ENCODE data around the gene ERBB4.

Gene ERBB4

DNA sequence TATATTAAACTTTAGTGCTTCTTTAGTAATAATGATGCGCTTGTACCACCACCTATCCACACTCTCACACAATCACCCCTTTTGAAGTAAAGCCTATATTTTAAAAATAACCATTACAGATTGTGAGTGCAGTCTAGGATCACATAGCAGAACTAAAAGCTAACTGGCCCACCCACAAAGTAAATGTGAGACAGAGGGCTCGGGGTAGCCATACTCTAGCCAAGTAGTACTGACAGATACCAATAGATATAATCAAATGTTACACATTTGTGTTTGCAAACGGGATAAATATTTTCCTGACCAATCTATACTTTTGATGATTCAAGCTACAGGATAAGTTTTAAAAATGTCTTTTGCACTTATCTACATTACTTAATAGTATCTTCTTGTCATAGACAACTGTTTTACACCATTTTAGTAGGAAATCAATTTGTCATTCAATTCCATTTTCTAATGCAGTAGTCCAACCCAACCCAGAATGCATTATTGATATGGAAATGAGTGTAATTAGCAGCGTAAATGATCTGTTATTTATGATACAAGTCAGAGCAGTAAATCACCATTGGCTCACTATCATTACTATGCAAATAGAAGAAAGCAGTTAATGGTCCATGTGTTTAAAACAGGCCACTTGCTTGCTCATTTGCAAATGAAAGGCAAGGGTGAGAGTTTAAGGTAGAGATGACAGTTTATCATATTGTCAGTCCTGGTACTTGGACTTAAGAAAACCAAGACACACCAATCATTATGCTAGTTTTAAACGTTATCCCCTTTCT, 111.8 kb downstream of the ERBB4 start:
- H3K9ac ChIP-seq, result no peak overlapping the region
- no peaks in the 10 kb centered on the region for H3K36me3 ChIP-seq (ENCODE audit: control insufficient read depth, insufficient read depth, low read length)
- H3K9me3 ChIP-seq (ENCODE audit: control insufficient read depth, low read length), result no peaks in the 10 kb centered on the region
- no peak overlapping the region for H3K4me3 ChIP-seq (ENCODE audit: low read depth, low read length)
- H2AFZ ChIP-seq, result no peak overlapping the region
- no peak overlapping the region for H3K4me2 ChIP-seq (ENCODE audit: low read length)
- H3K27ac ChIP-seq, result no peak overlapping the region
- no peaks in the 10 kb centered on the region for H3K79me2 ChIP-seq
- no peaks in the 10 kb centered on the region for H3K27me3 ChIP-seq (ENCODE audit: control insufficient read depth, insufficient read depth, low read length)
- no peak for TF ChIP-seq CTCF (IDR thresholded peaks at IDR 0.05)
- no peaks in the 10 kb centered on the region for H3K4me1 ChIP-seq

GRCh38 chr2:212424082-212424481, 114.5 kb downstream of the ERBB4 start:
- Histone ChIP-seq H3K9me3 (ENCODE audit: control insufficient read depth, low read length) (no peaks in the 10 kb centered on the region), H3K36me3 (ENCODE audit: control insufficient read depth, insufficient read depth, low read length) (no peaks in the 10 kb centered on the region), H3K4me1 (no peaks in the 10 kb centered on the region), H3K9ac (no peak overlapping the region), H3K27me3 (ENCODE audit: control insufficient read depth, insufficient read depth, low read length) (no peaks in the 10 kb centered on the region), H3K27ac (no peak overlapping the region), H3K4me3 (ENCODE audit: low read depth, low read length) (no peak overlapping the region), H2AFZ (no peak overlapping the region), H3K4me2 (ENCODE audit: low read length) (no peak overlapping the region), H3K79me2 (no peaks in the 10 kb centered on the region)
- TF ChIP-seq CTCF (IDR thresholded peaks at IDR 0.05), result no peak

DNA sequence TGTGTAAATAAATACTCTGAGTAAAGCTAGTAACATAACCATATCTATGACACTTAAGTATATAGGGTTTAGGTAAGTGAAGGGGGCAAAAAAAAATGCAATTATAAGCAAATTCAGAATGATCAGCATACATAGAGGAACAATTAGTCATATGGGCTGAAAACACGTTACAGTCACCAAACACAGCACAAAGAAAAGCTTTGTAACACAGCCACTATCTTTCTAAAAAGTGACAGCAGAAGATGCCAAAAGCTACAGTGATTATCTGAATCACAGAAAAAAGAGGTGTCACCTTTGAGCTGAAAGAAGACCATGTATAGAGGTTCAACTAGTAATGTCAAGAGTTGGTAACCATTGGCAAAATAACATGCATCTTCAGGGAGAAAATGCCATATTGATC, 115.5 kb downstream of the ERBB4 start:
- Histone ChIP-seq H3K79me2 (no peaks in the 10 kb centered on the region), H3K4me2 (ENCODE audit: low read length) (no peak overlapping the region), H3K9ac (no peak overlapping the region), H3K27me3 (ENCODE audit: control insufficient read depth, insufficient read depth, low read length) (no peaks in the 10 kb centered on the region), H2AFZ (no peak overlapping the region), H3K36me3 (ENCODE audit: control insufficient read depth, insufficient read depth, low read length) (no peaks in the 10 kb centered on the region), H3K27ac (no peak overlapping the region), H3K9me3 (ENCODE audit: control insufficient read depth, low read length) (no peaks in the 10 kb centered on the region), H3K4me3 (ENCODE audit: low read depth, low read length) (no peak overlapping the region), H3K4me1 (no peaks in the 10 kb centered on the region)
- TF ChIP-seq CTCF (IDR thresholded peaks at IDR 0.05), result no peak

- no peak overlapping the region for H3K27ac ChIP-seq
- no peaks in the 10 kb centered on the region for H3K79me2 ChIP-seq
- H3K36me3 ChIP-seq (ENCODE audit: control insufficient read depth, insufficient read depth, low read length), result no peaks in the 10 kb centered on the region
- no peak overlapping the region for H3K9ac ChIP-seq
- H3K27me3 ChIP-seq (ENCODE audit: control insufficient read depth, insufficient read depth, low read length), result no peaks in the 10 kb centered on the region
- no peak overlapping the region for H2AFZ ChIP-seq
- no peak overlapping the region for H3K4me2 ChIP-seq (ENCODE audit: low read length)
- TF ChIP-seq CTCF (IDR thresholded peaks at IDR 0.05), result no peak
- H3K9me3 ChIP-seq (ENCODE audit: control insufficient read depth, low read length), result no peaks in the 10 kb centered on the region
- no peaks in the 10 kb centered on the region for H3K4me1 ChIP-seq
- no peak overlapping the region for H3K4me3 ChIP-seq (ENCODE audit: low read depth, low read length)
These were observed 116.9 kb downstream of the ERBB4 start for GRCh38 chr2:212421556-212422334.
